Measurements from ENCODE around the gene ABCA1. TPM values are rescaled to one million over a fixed set of nuclear protein-coding genes. Genes with fewer than 3 reads are reported as not detected.
A peak's percentile ranks its signal among the peaks of the same experiment; 100 is the strongest.
"Not testable (repeated sequence)": the region's sequence is repeated elsewhere in the genome, so short reads cannot be mapped to it uniquely, and the experiment has no call there.

Gene ABCA1
- total and polyA plus RNA-seq, 5 donors, result 3.5 to 14.2 (median 7.5) TPM

DNA sequence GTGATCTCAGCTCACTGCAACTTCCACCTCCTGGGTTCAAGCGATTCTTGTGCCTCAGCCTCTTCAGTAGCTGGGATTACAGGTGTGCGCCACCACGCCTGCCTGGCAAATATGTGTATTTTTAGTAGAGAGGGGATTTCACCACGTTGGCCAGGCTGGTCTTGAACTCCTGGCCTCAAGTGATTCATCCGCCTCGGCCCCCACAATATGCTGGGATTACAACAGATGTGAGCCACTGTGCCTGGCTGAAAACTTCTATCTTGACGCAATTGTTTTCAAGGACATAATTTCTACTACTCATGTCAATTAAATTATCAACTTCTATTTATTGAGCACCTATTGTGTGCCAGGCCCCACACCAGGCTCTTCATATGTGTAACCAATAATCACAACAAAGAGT lies 72.7 kb downstream of the ABCA1 start:
- intact Hi-C loops (cut with DNase I); H3K9me3 ChIP-seq (ENCODE audit: control insufficient read depth, low read length); H3K27me3 ChIP-seq (ENCODE audit: control insufficient read depth, insufficient read depth); H3K4me1 ChIP-seq (ENCODE audit: control insufficient read depth, insufficient read depth, low read length); ATAC-seq; DNase-seq; H3K4me3 ChIP-seq (ENCODE audit: low read length); H3K27ac ChIP-seq (ENCODE audit: low read length): not testable (repeated sequence)
- whole genome bisulfite sequencing, result 95% methylated on average over 7 of the region's 7 CpGs

DNA sequence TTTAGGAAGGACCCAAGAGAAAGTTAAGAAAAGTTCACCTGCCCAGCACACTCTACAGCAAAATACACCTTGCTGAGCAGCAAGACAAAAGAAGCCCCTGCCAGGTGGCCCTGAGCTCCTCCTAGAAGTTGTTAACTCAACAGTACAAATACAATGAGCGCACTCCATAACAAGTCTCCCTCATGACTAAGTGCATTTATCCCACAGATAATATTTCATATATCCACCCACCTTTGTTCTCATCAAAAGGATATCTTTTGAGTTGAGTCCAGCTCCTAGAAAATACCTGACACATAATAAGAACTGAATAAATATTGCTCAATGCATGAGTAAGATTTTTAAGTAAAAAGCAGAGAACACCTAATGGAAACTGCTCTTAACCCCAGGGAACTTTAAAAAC lies 73.3 kb downstream of the ABCA1 start:
- no peak for ATAC-seq

GRCh38 chr9:104853683-104854082 lies 74.3 kb downstream of the ABCA1 start:
- Histone ChIP-seq H3K27me3 (ENCODE audit: control insufficient read depth, insufficient read depth) (no peaks in the 10 kb centered on the region), H3K4me1 (ENCODE audit: control insufficient read depth, insufficient read depth, low read length) (no peaks in the 10 kb centered on the region), H3K9me3 (ENCODE audit: control insufficient read depth, low read length) (no peaks in the 10 kb centered on the region), H3K4me3 (ENCODE audit: low read length) (no peak overlapping the region), H3K27ac (ENCODE audit: low read length) (no peak overlapping the region)
- ATAC-seq (no peak), DNase-seq (no peak)
- intact Hi-C loops (cut with DNase I), result no loop called here

More for the DNA sequence above, 73.3 kb downstream of the ABCA1 start:
- no peaks in the 10 kb centered on the region for H3K9me3 ChIP-seq (ENCODE audit: control insufficient read depth, low read length)
- intact Hi-C loops (cut with DNase I), result no loop called here
- H3K27me3 ChIP-seq (ENCODE audit: control insufficient read depth, insufficient read depth), result no peaks in the 10 kb centered on the region
- H3K4me3 ChIP-seq (ENCODE audit: low read length), result no peak overlapping the region
- WGBS, result 100% methylated on average over 1 of the region's 1 CpG
- DNase-seq, result no peak
- H3K4me1 ChIP-seq (ENCODE audit: control insufficient read depth, insufficient read depth, low read length), result no peaks in the 10 kb centered on the region
- no peak overlapping the region for H3K27ac ChIP-seq (ENCODE audit: low read length)

GRCh38 chr9:104853159-104853558 lies 74.8 kb downstream of the ABCA1 start:
- ATAC-seq, result no peak
- no peak overlapping the region for H3K4me3 ChIP-seq (ENCODE audit: low read length)
- intact Hi-C loops (cut with DNase I), result no loop called here
- WGBS, result 74% methylated on average over 4 of the region's 4 CpGs
- no peaks in the 10 kb centered on the region for H3K4me1 ChIP-seq (ENCODE audit: control insufficient read depth, insufficient read depth, low read length)
- H3K27ac ChIP-seq (ENCODE audit: low read length), result no peak overlapping the region
- no peaks in the 10 kb centered on the region for H3K9me3 ChIP-seq (ENCODE audit: control insufficient read depth, low read length)
- no peak for DNase-seq
- no peaks in the 10 kb centered on the region for H3K27me3 ChIP-seq (ENCODE audit: control insufficient read depth, insufficient read depth)

DNA sequence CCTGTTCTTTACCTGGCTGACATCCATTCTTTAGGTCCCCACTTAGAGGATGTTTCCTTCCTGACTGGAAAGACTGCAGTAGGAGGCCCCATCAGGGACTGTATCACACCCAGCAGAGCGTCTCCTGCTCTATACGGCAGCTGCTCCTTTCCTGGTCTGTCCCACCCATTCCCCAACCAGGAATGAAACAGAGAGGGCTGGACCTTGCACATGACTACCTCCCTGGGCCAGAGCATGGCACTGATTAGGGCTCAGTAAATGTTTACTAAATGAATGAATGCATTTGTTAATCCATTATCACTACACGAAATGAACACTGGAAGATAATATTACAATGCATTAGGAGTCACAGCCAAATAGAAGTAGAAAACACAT lies 76.4 kb downstream of the ABCA1 start:
- Histone ChIP-seq H3K27ac (ENCODE audit: low read length) (no peak overlapping the region), H3K27me3 (ENCODE audit: control insufficient read depth, insufficient read depth) (no peaks in the 10 kb centered on the region), H3K4me3 (ENCODE audit: low read length) (no peak overlapping the region), H3K4me1 (ENCODE audit: control insufficient read depth, insufficient read depth, low read length) (no peaks in the 10 kb centered on the region), H3K9me3 (ENCODE audit: control insufficient read depth, low read length) (no peaks in the 10 kb centered on the region)
- WGBS, result 85% methylated on average over 3 of the region's 3 CpGs
- DNase-seq, result no peak
- no peak for ATAC-seq
- intact Hi-C loops (cut with DNase I), result no loop called here

- no peak overlapping the region for H3K4me3 ChIP-seq (ENCODE audit: low read length)
- DNase-seq (no peak), ATAC-seq (no peak)
- H3K4me1 ChIP-seq (ENCODE audit: control insufficient read depth, insufficient read depth, low read length), result no peaks in the 10 kb centered on the region
- intact Hi-C loops (cut with DNase I), result no loop called here
- H3K9me3 ChIP-seq (ENCODE audit: control insufficient read depth, low read length), result no peaks in the 10 kb centered on the region
- 86% methylated on average over 6 of the region's 6 CpGs for WGBS
- no peaks in the 10 kb centered on the region for H3K27me3 ChIP-seq (ENCODE audit: control insufficient read depth, insufficient read depth)
- no peak overlapping the region for H3K27ac ChIP-seq (ENCODE audit: low read length)
Measured at GRCh38 chr9:104850786-104851545, 77.0 kb downstream of the ABCA1 start.

- Histone ChIP-seq H3K27ac (ENCODE audit: low read length) (no peak overlapping the region), H3K4me1 (ENCODE audit: control insufficient read depth, insufficient read depth, low read length) (no peaks in the 10 kb centered on the region), H3K9me3 (ENCODE audit: control insufficient read depth, low read length) (no peaks in the 10 kb centered on the region), H3K4me3 (ENCODE audit: low read length) (no peak overlapping the region), H3K27me3 (ENCODE audit: control insufficient read depth, insufficient read depth) (no peaks in the 10 kb centered on the region)
- intact Hi-C loops (cut with DNase I), result no loop called here
- DNase-seq (no peak), ATAC-seq (no peak)
Measured at GRCh38 chr9:104849023-104849422, 78.9 kb downstream of the ABCA1 start.

DNA sequence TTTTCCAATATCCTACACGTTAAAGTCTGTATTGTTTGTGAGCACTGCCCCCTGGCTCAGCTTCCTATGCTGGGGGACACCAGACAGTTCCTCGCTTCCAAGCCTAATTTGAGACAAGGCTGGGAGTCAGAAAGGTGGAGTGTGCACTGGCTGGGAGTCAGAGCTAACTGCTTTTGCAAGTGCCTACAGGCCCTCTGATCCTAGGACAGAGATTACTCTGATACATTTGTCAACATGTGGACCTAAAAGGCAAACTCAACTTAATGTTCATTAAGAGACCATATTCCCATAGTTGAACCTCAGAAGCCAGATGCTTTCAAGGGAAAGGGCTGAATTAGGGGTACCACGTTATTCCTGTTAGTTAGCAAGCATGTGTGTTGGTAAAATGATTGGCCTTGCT lies 83.2 kb downstream of the ABCA1 start:
- 81% methylated on average over 3 of the region's 3 CpGs for WGBS
- ATAC-seq, result no peak
- no peak overlapping the region for H3K4me3 ChIP-seq (ENCODE audit: low read length)

GRCh38 chr9:104843644-104844240 lies 84.2 kb downstream of the ABCA1 start:
- 75% methylated on average over 4 of the region's 4 CpGs for WGBS
- Histone ChIP-seq H3K4me3 (ENCODE audit: low read length) (no peak overlapping the region), H3K4me1 (ENCODE audit: control insufficient read depth, insufficient read depth, low read length) (no peaks in the 10 kb centered on the region), H3K27ac (ENCODE audit: low read length) (no peak overlapping the region), H3K9me3 (ENCODE audit: control insufficient read depth, low read length) (no peaks in the 10 kb centered on the region), H3K27me3 (ENCODE audit: control insufficient read depth, insufficient read depth) (no peaks in the 10 kb centered on the region)
- ATAC-seq, result no peak
- no peak for DNase-seq
- intact Hi-C loops (cut with DNase I), result no loop called here

More for the DNA sequence above, 83.2 kb downstream of the ABCA1 start:
- no peak for DNase-seq
- no peak overlapping the region for H3K27ac ChIP-seq (ENCODE audit: low read length)
- no peaks in the 10 kb centered on the region for H3K27me3 ChIP-seq (ENCODE audit: control insufficient read depth, insufficient read depth)
- no peaks in the 10 kb centered on the region for H3K4me1 ChIP-seq (ENCODE audit: control insufficient read depth, insufficient read depth, low read length)
- no peaks in the 10 kb centered on the region for H3K9me3 ChIP-seq (ENCODE audit: control insufficient read depth, low read length)
- intact Hi-C loops (cut with DNase I), result no loop called here

DNA sequence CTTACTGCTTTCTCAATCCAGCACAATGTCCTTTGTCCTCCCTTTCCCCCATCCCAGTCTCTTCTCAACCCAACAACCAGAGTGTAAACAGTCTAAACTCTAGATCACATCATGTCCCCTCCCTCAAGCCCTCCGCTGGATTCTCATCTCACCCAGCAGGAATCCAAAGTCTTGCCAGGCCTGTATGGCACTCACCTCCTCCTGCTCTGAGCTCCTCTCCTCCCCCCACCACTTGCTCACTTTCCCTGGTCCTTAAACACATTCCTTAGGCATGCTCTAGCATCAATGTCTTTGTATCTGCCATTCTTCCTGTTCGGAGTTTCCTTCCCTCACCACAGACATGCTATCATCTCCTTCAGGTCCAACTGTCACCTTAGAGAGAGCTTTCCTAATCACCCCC lies 85.3 kb downstream of the ABCA1 start:
- intact Hi-C loops (cut with DNase I), result no loop called here
- WGBS, result 92% methylated on average over 2 of the region's 2 CpGs
- no peak for ATAC-seq
- no peaks in the 10 kb centered on the region for H3K4me1 ChIP-seq (ENCODE audit: control insufficient read depth, insufficient read depth, low read length)
- H3K9me3 ChIP-seq (ENCODE audit: control insufficient read depth, low read length), result no peaks in the 10 kb centered on the region
- H3K27me3 ChIP-seq (ENCODE audit: control insufficient read depth, insufficient read depth), result no peaks in the 10 kb centered on the region
- H3K27ac ChIP-seq (ENCODE audit: low read length), result no peak overlapping the region
- DNase-seq, result no peak
- no peak overlapping the region for H3K4me3 ChIP-seq (ENCODE audit: low read length)

DNA sequence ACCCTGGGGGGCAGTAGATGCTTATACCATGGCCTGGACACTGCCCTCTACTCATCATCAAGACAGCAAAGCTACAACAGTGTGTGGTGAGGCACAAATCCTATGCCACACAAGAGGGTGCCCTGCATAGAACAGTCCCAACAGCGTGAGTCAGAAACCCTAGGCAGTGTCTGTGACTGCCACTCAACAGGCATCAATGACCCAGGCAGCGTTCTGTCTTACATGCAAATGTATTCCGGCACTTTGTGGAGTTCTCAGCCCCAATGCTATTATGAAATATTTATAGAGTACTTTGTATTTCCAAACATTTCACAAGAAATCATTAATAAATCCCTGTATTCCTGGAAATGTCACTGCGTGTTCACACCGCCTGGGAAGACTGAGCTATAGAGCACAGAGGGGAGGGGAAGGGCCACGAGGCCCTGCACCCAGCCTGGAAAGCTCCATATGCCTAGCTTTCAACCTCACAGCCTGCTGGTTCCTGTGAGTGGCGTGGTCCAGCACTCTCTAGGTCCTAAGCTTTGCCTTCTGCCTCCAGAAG lies 86.3 kb downstream of the ABCA1 start:
- H3K4me1 ChIP-seq (ENCODE audit: control insufficient read depth, insufficient read depth, low read length), result peaks cover under 1% of the 10 kb centered on the region
- H3K4me3 ChIP-seq (ENCODE audit: low read length), result no peak overlapping the region
- DNase-seq (no peak), ATAC-seq (peak; percentile 13 to 40)
- no peak overlapping the region for H3K27ac ChIP-seq (ENCODE audit: low read length)
- H3K9me3 ChIP-seq (ENCODE audit: control insufficient read depth, low read length), result no peaks in the 10 kb centered on the region
- H3K27me3 ChIP-seq (ENCODE audit: control insufficient read depth, insufficient read depth), result no peaks in the 10 kb centered on the region
- intact Hi-C loops (cut with DNase I), result no loop called here
- 93% methylated on average over 7 of the region's 7 CpGs for WGBS
